ENCODE data around the gene C7orf33. TPM values are rescaled to one million over a fixed set of nuclear protein-coding genes. Genes with fewer than 3 reads are reported as not detected.

C7orf33 gene
- total RNA-seq, 1 donor from 2014 or later: not detected

DNA sequence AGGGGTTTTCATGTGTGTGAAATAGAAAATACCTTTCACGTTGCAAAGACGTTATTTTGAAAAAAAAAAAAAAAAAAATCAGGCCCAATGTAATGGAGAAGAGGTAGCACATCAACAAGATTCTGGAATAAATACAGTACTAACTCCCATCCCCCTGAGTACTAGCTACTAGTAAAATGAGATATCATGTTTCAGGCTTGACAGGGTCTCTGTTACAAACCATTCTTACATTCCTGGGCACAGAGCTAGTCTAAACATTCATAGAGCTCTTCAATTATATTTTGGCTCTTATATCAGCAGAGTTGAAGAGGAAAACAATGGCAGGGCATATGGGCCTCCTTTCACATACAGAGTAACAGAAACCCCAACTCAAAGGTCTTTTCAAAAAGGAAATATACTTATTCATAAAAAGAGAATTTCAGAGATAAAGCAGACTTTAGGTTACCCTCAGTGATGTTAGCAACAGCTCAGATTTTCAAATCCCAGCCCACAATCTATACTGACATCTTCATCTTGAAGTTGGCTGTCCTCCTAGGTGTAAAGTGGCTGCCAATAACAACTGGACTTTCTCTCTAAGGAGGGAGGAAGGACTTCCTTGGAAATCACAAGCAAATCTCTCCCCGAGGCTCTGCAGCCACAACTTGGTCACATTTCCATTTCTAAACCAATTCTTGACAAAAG, 18.6 kb downstream of the C7orf33 start:
- no peak for ATAC-seq
- TF ChIP-seq, protein P1, sequence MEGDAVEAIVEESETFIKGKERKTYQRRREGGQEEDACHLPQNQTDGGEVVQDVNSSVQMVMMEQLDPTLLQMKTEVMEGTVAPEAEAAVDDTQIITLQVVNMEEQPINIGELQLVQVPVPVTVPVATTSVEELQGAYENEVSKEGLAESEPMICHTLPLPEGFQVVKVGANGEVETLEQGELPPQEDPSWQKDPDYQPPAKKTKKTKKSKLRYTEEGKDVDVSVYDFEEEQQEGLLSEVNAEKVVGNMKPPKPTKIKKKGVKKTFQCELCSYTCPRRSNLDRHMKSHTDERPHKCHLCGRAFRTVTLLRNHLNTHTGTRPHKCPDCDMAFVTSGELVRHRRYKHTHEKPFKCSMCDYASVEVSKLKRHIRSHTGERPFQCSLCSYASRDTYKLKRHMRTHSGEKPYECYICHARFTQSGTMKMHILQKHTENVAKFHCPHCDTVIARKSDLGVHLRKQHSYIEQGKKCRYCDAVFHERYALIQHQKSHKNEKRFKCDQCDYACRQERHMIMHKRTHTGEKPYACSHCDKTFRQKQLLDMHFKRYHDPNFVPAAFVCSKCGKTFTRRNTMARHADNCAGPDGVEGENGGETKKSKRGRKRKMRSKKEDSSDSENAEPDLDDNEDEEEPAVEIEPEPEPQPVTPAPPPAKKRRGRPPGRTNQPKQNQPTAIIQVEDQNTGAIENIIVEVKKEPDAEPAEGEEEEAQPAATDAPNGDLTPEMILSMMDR (IDR thresholded peaks at IDR 0.05): no peak
- Histone ChIP-seq H3K36me3 (no peaks in the 10 kb centered on the region), H3K9me3 (no peaks in the 10 kb centered on the region), H3K27me3 (ENCODE audit: low read depth) (no peaks in the 10 kb centered on the region), H3K4me1 (no peaks in the 10 kb centered on the region), H3K27ac (no peak overlapping the region), H3K4me3 (no peak overlapping the region)
- DNase-seq: no peak
- intact Hi-C loops (cut with DNase I): no loop called here

DNA sequence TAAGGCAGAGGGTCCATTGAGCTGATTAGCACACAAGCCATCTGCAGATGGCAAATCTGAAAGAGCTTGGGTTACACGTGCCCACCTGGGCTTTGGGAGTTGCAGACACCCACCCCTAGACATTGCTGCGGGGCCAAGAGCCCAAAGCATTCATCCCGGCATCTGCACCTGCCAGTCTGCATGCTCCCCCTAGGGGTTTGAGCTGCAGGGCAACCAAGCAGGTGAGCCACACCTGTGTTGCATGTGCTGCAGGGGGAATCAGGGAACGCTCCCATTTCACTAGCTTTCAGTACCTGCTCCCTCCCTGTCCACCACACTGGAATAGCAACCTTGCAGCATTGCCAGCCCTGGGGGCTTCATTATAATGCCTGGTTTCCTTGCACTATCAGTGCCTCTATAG, 21.1 kb downstream of the C7orf33 start:
- ATAC-seq: no peak
- no peak for DNase-seq
- H3K36me3 ChIP-seq: no peaks in the 10 kb centered on the region
- TF ChIP-seq, protein P1 (IDR thresholded peaks at IDR 0.05): no peak
- peaks cover 5% of the 10 kb centered on the region for H3K27me3 ChIP-seq (ENCODE audit: low read depth)
- no peak overlapping the region for H3K4me3 ChIP-seq
- H3K4me1 ChIP-seq: no peaks in the 10 kb centered on the region
- H3K27ac ChIP-seq: no peak overlapping the region
- no peaks in the 10 kb centered on the region for H3K9me3 ChIP-seq
- intact Hi-C loops (cut with DNase I): no loop called here

DNA sequence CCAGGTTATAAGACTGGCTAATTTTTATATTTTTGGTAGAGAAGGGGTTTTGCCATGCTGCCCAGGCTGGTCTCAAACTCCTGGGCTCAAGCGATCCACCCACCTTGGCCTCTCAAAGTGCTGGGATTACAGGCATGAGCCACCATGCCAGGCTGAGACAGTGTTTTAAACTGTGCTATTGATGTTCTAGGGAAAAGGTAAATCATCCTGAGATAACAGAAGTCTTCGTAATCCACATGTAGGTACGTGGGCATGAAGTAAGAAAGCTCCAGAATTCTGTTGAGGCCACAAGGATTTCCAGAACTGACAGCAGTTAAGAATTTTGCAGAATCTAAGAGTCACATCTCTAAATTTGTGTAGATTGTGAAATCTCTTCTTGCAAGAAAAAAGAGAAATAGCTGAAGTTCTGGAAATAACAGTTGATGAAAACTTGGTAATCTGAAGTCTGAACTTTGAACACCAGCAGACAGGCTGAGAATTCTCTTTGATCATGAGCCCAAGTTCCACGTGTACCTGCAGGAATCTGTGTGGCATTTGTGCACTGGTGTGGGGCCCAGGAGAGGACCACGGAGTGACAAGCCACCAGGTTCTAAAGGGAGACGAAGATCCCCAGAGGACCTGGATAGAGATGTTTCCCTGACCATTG, 24.6 kb downstream of the C7orf33 start:
- TF ChIP-seq, protein P1 (IDR thresholded peaks at IDR 0.05): no peak
- H3K4me3 ChIP-seq: no peak overlapping the region
- ATAC-seq (no peak), DNase-seq (no peak)
- no peaks in the 10 kb centered on the region for H3K4me1 ChIP-seq
- H3K36me3 ChIP-seq: no peaks in the 10 kb centered on the region
- no peak overlapping the region for H3K27ac ChIP-seq
- peaks cover 8% of the 10 kb centered on the region for H3K27me3 ChIP-seq (ENCODE audit: low read depth)
- no peaks in the 10 kb centered on the region for H3K9me3 ChIP-seq
- intact Hi-C loops (cut with DNase I): no loop called here

DNA sequence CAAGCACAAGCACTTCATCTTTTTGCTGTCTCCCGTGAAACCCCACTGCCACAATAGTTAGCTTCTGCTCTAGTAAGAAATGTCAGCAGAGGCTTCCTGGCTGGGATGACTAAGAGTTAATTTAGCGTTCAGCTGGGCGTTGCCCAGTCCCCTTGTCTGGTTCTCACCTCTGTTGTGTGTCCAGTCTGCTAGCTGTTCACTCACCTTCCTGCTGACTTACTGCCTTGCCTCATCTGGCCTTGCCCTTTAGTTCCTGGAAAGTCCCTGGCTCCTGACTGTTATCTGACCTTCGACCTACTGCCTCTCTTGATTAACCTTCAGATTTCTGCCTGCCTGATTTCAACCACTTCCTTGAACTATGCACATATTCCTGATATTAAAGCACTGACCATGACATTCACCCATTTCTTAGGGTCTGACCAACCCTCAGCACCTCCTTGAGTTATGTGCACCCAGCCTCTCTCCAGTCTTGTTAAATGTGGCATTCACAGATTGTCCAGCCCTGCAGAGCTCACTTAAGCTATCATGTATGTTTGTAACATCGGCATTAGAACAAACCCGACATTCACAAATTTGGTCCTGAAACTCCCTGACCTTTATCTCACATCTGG, 30.3 kb downstream of the C7orf33 start:
- Histone ChIP-seq H3K4me1 (peaks cover 13% of the 10 kb centered on the region), H3K9me3 (no peaks in the 10 kb centered on the region), H3K27ac (no peak overlapping the region), H3K27me3 (ENCODE audit: low read depth) (peaks cover 8% of the 10 kb centered on the region), H3K36me3 (no peaks in the 10 kb centered on the region), H3K4me3 (no peak overlapping the region)
- TF ChIP-seq, protein P1 (IDR thresholded peaks at IDR 0.05): no peak
- DNase-seq (no peak), ATAC-seq (peak in 1 of 2 donors; percentile 45)
- intact Hi-C loops (cut with DNase I): no loop called here

DNA sequence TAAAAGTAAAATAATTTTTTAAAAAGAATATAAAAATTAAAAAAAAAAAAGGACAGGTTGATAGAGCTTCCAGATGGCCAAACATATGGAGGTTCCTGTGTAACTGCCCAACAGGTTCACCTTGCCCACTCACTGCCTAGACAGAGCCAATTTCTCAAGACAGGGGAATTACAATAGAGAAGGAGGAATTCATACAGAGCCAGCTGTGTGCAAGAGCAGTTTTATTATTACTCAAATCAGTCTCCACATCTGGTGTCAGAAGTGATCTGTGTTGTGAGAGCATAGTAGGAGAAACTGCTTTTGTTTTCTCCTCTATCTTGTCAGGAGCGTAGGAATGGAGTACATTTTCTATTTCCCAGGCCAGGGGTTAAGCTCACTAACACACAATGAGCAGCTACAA, 31.0 kb downstream of the C7orf33 start:
- Histone ChIP-seq H3K4me1 (peaks cover 13% of the 10 kb centered on the region), H3K27ac (no peak overlapping the region), H3K4me3 (no peak overlapping the region), H3K9me3 (no peaks in the 10 kb centered on the region), H3K27me3 (ENCODE audit: low read depth) (peaks cover 4% of the 10 kb centered on the region), H3K36me3 (no peaks in the 10 kb centered on the region)
- DNase-seq (no peak), ATAC-seq (no peak)
- TF ChIP-seq, protein P1 (IDR thresholded peaks at IDR 0.05): no peak
- intact Hi-C loops (cut with DNase I): no loop called here
